H1 (cell line): Measurements from ENCODE around the gene ENPP3. TPM values are rescaled to one million over a fixed set of nuclear protein-coding genes. Genes with fewer than 3 reads are reported as not detected.

Experiments used
- MAFK ChIP-seq: IDR thresholded peaks from 2 replicates; pipeline ENCODE4 v1.6.1; 2012; ENCODE audit warnings: low read depth, mild to moderate bottlenecking, improper control_type of control experiment, low read length
- NANOG ChIP-seq: IDR thresholded peaks from 2 replicates; pipeline ENCODE4 v1.6.1; 2011; ENCODE audit warnings: low read length, low read depth, mild to moderate bottlenecking, inconsistent platforms; ENCODE audit not compliant: insufficient read depth, poor library complexity, severe bottlenecking
- POU5F1 ChIP-seq: IDR thresholded peaks from 2 replicates; pipeline ENCODE4 v1.6.1; 2011; ENCODE audit warnings: low read depth, mild to moderate bottlenecking, low read length, moderate library complexity
- SIN3A ChIP-seq, 2 experiments: IDR thresholded peaks in 1 of 2; conservative IDR thresholded peaks in 1 of 2; 2 replicates each; pipeline ENCODE4 v1.6.1; 2011 to 2012; ENCODE audit warnings: low read length in 2 of 2, improper control_type of control experiment in 1 of 2, low read depth in 1 of 2, mild to moderate bottlenecking in 1 of 2
- SIRT6 ChIP-seq: IDR thresholded peaks from one replicate; pipeline ENCODE4 v1.7.1; 2012; ENCODE audit warnings: low read length, inconsistent platforms
- TCF12 ChIP-seq: IDR thresholded peaks from 2 replicates; pipeline ENCODE4 v1.6.1; 2011; ENCODE audit warnings: low read depth, mild to moderate bottlenecking, low read length
- polyA plus RNA-seq, 7 experiments: library from polyadenylated mRNA; depleted of rRNA in 3 of 7; stranded (reverse) in 5 of 7; unstranded in 2 of 7; fragments of >200 nt in 5 of 7; fragments of 200-250 nt in 2 of 7; gene quantifications; 1 replicate in 5 of 7; 2 replicates in 1 of 7; 4 replicates in 1 of 7; pipeline versions ENCODE4 v1.2.1 to v1.2.3, GENCODE V29; 2011 to 2013; ENCODE audit warnings: missing spikeins in 2 of 7, mixed read lengths in 2 of 7
- total RNA-seq: library from RNA; stranded (reverse); fragmentation: NEBNext Ultra II Directional; extraction: Animal tissue kit (Norgen Biotek cat#: 25700); gene quantifications from 2 replicates; pipeline ENCODE4 v1.2.1, GENCODE V29; 2021
- TF ChIP-seq, protein P1 (sequence below): fragments of 300-600 bp; sonication (generic); IDR thresholded peaks from 2 replicates; pipeline ENCODE4 v1.7.1; 2012; ENCODE audit warnings: low read length, moderate library complexity, mild to moderate bottlenecking, inconsistent platforms; ENCODE audit not compliant: insufficient replicate concordance
- TF ChIP-seq, protein P2 (sequence below): IDR thresholded peaks from 2 replicates; pipeline ENCODE4 v1.6.1; 2012; ENCODE audit warnings: inconsistent platforms
- TF ChIP-seq, protein P3 (sequence below): IDR thresholded peaks from 2 replicates; pipeline ENCODE4 v1.6.1; 2011; ENCODE audit warnings: low read length, improper control_type of control experiment

Gene ENPP3
- total and polyA plus RNA-seq, 2 of the 8 experiments (the other 6 are each of a cell fraction or from before 2014, with no cell fraction given): 0.11 TPM; not detected in 1

DNA sequence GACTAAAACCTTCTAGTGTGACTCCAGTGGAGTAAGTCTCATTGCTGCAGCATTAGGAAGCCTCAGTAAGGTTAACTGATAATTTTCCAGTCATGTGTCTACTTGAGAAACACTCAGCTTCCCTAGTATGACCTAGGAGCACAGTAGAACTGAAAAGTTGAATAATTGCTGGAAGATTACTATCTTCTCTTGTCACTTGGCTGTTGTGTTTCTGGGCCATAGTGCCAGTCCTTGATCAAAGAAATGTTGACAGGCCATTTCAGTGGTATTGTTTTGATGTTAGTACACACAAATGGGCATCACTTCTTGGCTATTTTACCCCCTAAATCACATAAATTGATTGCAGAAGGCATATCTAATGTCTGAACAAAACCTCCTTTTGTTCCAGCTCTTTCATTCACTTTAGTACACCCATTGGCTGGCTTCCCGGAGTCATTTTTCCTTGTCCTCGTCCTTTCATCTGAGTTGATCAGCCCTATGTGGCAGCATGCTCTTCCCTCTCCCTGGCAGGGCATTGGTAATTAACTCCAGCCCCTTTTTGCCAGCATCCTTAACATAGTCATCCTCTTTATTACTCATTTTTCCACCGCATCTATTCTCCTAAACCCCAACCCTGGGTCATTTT, 6.0 kb downstream of the ENPP3 start (continued):
- TF ChIP-seq, protein P1, sequence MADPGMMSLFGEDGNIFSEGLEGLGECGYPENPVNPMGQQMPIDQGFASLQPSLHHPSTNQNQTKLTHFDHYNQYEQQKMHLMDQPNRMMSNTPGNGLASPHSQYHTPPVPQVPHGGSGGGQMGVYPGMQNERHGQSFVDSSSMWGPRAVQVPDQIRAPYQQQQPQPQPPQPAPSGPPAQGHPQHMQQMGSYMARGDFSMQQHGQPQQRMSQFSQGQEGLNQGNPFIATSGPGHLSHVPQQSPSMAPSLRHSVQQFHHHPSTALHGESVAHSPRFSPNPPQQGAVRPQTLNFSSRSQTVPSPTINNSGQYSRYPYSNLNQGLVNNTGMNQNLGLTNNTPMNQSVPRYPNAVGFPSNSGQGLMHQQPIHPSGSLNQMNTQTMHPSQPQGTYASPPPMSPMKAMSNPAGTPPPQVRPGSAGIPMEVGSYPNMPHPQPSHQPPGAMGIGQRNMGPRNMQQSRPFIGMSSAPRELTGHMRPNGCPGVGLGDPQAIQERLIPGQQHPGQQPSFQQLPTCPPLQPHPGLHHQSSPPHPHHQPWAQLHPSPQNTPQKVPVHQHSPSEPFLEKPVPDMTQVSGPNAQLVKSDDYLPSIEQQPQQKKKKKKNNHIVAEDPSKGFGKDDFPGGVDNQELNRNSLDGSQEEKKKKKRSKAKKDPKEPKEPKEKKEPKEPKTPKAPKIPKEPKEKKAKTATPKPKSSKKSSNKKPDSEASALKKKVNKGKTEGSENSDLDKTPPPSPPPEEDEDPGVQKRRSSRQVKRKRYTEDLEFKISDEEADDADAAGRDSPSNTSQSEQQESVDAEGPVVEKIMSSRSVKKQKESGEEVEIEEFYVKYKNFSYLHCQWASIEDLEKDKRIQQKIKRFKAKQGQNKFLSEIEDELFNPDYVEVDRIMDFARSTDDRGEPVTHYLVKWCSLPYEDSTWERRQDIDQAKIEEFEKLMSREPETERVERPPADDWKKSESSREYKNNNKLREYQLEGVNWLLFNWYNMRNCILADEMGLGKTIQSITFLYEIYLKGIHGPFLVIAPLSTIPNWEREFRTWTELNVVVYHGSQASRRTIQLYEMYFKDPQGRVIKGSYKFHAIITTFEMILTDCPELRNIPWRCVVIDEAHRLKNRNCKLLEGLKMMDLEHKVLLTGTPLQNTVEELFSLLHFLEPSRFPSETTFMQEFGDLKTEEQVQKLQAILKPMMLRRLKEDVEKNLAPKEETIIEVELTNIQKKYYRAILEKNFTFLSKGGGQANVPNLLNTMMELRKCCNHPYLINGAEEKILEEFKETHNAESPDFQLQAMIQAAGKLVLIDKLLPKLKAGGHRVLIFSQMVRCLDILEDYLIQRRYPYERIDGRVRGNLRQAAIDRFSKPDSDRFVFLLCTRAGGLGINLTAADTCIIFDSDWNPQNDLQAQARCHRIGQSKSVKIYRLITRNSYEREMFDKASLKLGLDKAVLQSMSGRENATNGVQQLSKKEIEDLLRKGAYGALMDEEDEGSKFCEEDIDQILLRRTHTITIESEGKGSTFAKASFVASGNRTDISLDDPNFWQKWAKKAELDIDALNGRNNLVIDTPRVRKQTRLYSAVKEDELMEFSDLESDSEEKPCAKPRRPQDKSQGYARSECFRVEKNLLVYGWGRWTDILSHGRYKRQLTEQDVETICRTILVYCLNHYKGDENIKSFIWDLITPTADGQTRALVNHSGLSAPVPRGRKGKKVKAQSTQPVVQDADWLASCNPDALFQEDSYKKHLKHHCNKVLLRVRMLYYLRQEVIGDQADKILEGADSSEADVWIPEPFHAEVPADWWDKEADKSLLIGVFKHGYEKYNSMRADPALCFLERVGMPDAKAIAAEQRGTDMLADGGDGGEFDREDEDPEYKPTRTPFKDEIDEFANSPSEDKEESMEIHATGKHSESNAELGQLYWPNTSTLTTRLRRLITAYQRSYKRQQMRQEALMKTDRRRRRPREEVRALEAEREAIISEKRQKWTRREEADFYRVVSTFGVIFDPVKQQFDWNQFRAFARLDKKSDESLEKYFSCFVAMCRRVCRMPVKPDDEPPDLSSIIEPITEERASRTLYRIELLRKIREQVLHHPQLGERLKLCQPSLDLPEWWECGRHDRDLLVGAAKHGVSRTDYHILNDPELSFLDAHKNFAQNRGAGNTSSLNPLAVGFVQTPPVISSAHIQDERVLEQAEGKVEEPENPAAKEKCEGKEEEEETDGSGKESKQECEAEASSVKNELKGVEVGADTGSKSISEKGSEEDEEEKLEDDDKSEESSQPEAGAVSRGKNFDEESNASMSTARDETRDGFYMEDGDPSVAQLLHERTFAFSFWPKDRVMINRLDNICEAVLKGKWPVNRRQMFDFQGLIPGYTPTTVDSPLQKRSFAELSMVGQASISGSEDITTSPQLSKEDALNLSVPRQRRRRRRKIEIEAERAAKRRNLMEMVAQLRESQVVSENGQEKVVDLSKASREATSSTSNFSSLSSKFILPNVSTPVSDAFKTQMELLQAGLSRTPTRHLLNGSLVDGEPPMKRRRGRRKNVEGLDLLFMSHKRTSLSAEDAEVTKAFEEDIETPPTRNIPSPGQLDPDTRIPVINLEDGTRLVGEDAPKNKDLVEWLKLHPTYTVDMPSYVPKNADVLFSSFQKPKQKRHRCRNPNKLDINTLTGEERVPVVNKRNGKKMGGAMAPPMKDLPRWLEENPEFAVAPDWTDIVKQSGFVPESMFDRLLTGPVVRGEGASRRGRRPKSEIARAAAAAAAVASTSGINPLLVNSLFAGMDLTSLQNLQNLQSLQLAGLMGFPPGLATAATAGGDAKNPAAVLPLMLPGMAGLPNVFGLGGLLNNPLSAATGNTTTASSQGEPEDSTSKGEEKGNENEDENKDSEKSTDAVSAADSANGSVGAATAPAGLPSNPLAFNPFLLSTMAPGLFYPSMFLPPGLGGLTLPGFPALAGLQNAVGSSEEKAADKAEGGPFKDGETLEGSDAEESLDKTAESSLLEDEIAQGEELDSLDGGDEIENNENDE: no peak
- no peak for TF ChIP-seq NANOG
- TF ChIP-seq POU5F1: no peak
- TF ChIP-seq, protein P2, sequence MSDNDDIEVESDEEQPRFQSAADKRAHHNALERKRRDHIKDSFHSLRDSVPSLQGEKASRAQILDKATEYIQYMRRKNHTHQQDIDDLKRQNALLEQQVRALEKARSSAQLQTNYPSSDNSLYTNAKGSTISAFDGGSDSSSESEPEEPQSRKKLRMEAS: no peak
- TF ChIP-seq MAFK: no peak
- TF ChIP-seq TCF12: no peak
- TF ChIP-seq SIRT6: no peak
- TF ChIP-seq, protein P3, sequence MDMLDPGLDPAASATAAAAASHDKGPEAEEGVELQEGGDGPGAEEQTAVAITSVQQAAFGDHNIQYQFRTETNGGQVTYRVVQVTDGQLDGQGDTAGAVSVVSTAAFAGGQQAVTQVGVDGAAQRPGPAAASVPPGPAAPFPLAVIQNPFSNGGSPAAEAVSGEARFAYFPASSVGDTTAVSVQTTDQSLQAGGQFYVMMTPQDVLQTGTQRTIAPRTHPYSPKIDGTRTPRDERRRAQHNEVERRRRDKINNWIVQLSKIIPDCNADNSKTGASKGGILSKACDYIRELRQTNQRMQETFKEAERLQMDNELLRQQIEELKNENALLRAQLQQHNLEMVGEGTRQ: no peak
- TF ChIP-seq SIN3A (conservative IDR thresholded peaks at IDR 0.05 in 1 of 2, IDR thresholded peaks at IDR 0.05 in 1 of 2; ENCODE audit: low read depth in 1 of 2, low read length in 2 of 2): no peak
- TF ChIP-seq, all 59 proteins: peak for 0
